ENCODE measurements around the gene TCP1.

DNA sequence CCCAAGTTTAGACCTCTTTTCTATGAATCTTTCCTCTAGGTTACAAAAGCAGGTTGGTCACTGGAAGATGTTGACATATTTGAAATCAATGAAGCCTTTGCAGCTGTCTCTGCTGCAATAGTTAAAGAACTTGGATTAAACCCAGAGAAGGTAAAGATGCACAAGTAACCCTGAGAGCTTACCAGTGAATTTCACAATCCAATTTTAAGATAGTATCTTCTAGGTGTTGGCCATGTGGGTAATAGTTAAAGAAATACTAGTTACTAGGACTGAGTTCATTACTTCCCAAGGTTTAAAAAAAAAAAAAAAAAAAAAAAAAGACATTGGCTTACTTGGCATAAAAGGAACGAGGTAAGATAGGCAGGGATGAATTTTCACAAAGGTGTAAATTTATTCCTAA is 11.3 kb downstream of the TCP1 start:
- TF ChIP-seq POLR2A (IDR thresholded peaks at IDR 0.05) (no peak), POLR2AphosphoS5 (IDR thresholded peaks at IDR 0.05) (no peak)
- TF ChIP-seq, protein P1, sequence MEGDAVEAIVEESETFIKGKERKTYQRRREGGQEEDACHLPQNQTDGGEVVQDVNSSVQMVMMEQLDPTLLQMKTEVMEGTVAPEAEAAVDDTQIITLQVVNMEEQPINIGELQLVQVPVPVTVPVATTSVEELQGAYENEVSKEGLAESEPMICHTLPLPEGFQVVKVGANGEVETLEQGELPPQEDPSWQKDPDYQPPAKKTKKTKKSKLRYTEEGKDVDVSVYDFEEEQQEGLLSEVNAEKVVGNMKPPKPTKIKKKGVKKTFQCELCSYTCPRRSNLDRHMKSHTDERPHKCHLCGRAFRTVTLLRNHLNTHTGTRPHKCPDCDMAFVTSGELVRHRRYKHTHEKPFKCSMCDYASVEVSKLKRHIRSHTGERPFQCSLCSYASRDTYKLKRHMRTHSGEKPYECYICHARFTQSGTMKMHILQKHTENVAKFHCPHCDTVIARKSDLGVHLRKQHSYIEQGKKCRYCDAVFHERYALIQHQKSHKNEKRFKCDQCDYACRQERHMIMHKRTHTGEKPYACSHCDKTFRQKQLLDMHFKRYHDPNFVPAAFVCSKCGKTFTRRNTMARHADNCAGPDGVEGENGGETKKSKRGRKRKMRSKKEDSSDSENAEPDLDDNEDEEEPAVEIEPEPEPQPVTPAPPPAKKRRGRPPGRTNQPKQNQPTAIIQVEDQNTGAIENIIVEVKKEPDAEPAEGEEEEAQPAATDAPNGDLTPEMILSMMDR (IDR thresholded peaks at IDR 0.05) = no peak

Measured in breast epithelium (tissue), 3 donors.